HK-2 (cell line): ENCODE measurements around the gene GJA8.
A peak's percentile ranks its signal among the peaks of the same experiment; 100 is the strongest.
"Not testable (repeated sequence)": the region's sequence is repeated elsewhere in the genome, so short reads cannot be mapped to it uniquely, and the experiment has no call there.

Experiments
- DNase-seq: peaks from one replicate; pipeline ENCODE4 v3.0.0-alpha.2; 2018; ENCODE audit not compliant: unreplicated experiment

The GJA8 gene

DNA sequence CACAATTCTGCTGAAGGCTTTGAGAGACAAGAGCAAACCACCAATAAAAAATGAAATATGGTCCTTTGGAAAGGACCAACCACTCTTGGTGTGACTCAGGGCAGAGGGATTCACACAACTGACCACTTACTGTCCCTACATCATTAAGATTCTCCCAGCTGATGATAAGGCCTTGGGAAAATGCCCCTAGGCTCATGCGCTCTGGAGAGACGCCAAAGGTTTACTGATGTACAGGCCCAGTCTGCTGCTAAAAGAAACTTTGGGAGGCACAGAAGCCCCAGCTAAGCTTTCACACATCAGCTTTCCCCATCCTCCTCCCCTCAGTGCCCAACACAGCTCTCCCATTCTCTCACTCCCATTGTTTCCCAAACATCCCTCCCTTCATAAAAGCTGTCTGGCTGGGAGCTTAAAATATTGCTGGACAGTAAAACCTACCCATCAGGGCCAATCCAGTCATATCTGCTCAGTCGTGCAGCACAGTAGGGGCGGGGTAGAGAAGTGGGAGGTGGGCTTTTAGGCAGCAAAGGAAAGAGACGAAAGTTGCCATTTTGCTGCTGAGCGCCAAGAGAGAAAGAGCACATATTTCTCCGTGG lies at the start of gene GJA8:
TSS of gene GJA8 (plus strand) at position 543 of the 593 bp plus-strand sequence. CDS start 5,161 bp downstream, outside the sequence.
- DNase-seq = no peak

DNA sequence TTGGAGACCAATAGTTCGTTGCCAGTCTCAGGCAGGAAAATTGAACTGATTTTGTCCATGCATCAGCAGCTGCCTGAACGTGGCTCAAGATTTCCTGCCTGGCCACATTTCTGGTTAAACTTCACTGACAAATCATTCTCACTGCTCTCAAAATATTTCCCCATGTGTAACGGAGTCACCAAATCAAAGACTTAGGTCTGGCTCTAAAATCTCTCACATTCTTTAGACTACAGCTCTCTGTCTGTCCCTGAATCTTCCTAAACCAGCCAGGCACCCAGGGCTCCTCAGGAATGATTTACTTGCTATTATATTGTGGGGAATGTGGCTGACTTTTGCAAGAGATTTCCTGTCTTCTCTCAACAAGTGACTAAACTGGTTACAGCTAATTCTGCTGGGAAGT lies 49.2 kb upstream of the GJA8 start:
- peak; percentile 8 for DNase-seq

DNA sequence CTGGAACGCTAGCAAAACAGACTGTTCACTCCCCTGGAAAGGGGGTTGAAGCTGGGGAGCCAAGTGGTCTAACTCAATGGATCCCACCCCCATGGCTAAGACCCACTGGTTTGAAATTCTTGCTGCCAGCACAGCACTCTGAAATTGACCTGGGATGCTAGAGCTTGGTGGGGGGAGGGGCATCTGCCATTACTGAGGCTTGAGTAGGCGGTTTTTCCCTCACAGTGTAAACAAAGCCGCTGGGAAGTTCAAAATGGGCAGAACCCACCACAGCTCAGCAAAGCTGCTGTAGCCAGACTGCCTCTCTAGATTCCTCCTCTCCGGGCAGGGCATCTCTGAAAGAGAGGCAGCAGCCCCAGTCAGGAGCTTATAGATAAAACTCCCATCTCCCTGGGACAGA lies 47.6 kb upstream of the GJA8 start:
- not testable (repeated sequence) for DNase-seq

DNA sequence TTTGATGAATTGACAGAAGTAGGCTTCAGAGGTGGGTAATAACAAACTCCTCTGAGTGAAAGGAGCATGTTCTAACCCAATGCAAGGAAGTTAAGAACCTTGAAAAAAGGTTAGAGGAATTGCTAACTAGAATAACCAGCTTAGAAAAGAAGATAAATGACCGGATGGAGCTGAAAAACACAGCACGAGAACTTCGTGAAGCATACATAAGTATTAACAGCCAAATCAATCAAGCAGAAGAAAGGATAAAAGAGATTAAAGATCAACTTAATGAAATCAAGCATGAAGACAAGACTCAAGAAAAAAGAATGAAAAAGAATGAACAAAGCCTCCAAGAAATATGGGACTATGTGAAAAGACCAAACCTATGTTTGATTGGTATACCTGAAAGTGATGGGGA lies 46.6 kb upstream of the GJA8 start:
- DNase-seq = not testable (repeated sequence)

DNA sequence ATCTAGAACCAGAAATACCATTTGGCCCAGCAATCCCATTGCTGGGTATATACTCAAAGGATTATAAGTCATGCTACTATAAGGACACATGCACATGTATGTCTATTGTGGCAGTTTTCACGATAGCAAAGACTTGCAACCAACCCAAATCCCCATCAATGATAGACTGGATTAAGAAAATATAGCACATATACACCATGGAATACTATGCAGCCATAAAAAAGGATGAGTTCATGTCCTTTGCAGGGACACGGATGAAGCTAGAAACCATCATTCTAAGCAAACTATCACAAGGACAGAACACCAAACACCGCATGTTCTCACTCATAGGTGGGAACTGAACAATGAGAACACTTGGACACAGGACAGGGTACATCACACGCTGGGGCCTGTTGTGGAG lies 35.4 kb upstream of the GJA8 start:
- DNase-seq = not testable (repeated sequence)

DNA sequence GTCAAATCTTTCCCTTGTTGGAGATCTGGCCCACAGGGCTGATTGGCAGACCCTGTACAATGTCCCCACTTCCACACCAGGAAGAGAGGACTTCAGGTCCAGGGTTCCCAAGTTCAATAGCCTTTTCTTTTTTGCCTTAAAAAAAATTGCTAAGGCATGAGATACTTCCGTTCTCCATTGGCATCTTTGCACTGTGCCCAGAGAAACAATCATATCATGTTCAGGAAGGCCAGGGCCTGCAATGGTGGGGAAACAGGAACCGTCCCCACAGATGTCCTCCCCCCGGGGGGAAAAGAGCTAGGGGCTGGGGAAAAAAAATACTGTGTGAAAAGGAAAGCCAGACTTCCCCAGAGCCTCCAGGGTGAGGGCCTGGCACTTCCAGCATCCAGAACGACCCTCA lies 24.6 kb upstream of the GJA8 start:
- no peak for DNase-seq

DNA sequence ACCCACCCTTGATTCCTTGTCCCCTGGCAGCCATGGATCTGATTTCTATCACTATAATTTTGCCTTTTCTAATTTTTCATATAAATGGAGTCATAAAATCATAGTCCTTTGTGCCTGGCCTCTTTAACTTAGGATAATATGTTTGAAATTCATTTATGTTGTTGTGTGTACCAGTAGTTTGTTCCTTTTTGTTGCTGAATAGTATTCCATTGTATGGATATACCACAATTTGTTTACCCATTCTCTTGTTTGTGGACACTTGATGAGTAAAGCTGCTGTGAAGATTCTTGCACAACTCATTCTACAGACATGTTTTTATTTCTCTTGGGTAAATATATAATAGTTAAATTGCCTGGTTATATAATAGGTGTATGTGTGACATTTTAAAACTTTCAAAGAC lies 22.7 kb upstream of the GJA8 start:
- no peak for DNase-seq

DNA sequence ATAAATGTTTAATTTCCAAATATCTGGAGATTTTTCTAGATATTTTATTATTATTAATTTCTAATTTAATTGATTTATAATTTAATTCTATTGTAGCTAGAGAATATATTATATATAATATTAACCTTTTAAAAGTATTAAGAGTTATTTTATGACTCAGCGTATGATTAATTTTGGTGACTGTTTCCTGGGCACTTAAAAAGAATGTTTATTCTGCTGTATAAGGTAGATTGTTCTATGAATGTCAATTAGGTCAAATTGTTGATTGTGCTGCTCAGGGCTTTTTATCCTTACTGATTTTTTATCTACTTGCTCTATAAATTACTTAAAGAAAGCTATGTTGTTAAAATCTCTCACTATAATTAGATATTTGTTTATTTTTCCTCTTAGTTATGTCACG lies 20.1 kb upstream of the GJA8 start:
- DNase-seq = no peak

DNA sequence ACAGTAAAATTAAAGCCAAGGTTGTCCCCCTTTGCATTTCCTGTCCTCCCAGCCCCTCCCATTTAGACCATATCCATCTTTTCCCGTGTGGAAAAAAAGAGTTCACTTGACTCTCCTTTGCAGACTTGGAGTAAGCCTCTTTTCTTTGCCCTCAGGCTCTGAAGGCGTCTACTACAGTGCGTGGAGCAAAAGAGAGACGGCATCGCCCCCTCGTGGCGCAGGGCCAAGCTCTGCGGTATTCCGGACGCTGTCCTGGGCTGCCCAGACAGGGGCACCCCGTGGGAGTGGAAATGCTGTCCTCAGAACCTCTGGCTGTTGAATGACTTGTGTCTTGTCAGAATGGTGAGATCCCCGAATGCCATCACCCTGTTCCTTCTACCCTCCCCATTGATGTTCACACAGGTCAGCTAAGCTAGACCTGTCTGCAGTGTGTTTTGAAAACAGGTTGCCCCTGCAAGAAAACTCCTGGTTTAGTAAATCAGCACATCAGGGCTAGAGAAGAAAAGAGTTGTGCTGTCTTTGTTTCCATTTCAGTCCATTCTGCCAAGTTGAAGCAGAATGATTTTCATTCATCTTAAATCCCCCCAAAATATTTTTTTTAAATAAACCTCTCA lies 12.3 kb upstream of the GJA8 start:
- DNase-seq = peak; percentile 69

DNA sequence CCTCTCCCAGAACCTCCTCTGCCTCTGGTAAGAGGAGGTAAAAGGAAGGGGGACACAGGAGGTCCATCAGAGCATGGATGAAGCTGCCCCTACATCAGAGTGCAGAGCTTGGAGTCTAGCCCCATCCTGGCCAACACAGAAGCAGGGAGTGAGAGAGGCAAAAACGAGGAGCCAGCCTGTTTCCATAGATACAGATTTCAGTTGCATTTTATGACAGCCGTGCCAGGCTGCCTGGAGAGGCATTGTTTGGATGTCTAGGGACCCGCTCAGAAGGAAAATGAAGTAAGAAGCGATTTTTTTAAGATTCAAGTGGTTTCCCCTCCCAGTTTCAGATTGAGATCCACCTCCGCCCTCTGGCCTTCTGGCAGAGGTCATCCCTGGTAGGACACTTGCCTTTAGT lies 11.5 kb upstream of the GJA8 start:
- no peak for DNase-seq

DNA sequence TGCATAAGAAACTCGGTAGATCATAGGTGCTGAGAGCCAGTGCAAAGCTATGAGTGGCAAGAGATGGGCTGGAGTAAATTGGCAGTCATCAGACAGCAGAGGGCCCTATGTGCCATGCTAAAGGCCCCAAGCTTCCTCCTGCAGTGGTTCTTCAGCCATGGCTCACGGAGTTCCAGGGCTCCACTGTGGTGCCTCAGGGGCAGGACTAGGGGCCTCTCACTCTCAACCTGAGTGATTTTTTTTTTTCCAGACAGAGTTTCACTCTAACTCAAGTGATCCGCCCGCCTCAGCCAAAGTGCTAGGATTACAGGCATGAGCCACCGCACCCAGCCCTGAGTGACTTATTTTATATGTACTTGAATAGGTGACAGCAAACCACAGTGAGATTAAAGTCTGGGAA lies 10.4 kb upstream of the GJA8 start:
- peak; percentile 12 for DNase-seq

DNA sequence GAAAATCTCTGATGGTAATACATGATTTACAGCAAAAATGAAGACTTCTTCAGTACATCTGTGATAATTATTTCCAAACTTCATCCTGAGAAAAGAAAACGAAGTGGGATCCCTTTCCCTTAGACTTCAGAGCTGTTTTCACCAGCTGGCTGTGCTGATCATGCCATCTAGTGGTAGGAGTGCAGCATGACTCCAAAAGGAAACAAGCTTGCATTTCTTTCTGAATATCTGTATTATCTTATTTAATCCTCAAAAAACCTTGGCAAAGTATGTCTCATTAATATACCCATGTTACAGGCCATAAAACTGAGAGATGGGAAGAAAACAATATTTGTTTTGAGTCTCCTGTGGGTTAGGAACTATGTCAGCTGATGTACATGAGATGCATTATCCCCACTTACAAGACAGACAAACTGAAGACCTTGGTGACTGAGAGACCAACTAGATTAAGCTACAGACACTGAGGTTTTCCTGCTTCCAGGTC lies 9.8 kb upstream of the GJA8 start:
- no peak for DNase-seq

DNA sequence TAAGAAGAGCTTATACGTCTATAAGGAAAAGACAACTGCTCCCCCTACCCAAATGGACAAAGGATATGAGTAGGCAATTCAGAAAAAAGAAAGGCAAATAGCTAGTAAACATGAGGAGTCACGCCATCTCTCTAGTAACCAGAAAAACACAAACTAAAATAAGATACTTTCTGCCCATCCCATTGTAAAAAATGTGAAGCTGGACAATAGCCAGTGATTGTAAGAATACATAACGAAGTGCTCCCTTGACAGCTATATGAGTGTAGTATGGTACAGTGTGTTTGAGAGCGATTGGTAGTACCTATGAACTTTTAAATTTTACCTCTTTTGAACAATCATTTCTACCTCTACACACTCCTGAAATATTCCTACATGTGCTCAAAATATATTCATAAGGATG lies 7.5 kb upstream of the GJA8 start:
- DNase-seq = no peak

DNA sequence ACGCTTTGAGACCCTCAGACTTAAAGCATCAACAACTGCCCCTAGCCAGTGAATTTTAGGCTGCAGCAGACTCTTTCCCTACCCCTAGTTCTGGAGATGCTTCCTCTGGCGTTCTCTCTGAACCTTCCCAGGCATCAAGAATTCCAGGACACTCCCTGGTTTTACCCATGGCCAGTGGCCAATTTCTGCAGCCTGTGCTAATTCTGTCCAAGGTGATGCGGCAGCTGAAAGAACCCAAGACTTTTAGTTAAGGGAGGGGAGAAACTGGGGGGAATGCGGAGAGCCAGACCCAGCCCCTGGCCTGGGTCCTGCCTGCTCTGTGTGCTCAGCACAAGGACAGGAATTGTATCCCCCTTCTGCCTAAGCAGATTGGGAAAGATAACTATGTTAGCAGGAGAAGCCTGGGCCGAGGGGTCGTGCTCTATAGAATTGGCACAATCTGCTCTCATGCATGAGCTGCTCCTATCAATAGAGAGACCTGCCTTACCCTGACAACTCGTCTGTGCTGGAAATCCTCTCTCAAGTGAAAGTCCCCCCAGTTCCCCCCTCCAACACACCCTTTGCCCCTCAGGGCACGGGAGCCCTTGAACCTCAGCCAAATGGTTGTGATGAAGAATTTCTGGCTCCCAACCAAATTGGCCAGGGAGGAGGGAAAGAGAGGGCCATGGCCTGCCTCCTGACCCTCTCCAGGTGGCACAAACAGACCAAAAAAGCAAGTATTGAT lies 5.4 kb upstream of the GJA8 start:
- DNase-seq = no peak

DNA sequence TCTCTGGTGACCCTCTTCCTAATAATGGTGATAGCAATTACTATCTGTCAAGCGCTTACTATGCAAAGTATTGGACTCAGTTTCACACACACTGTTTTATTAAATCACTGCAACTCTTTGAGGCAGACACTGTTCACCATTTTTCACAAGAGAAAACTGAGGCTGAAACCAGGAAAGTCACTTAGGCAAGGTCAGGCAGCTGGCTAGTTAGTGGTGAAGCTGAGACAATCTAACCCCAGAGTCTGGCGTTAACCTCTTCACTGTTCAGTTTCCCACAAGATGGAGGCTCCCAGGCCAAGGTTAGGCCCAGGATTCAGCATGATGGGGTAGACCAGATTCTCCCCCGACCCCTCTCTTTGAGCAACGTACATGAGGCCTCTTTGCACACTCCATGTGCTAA lies 4.8 kb upstream of the GJA8 start:
- DNase-seq = no peak

DNA sequence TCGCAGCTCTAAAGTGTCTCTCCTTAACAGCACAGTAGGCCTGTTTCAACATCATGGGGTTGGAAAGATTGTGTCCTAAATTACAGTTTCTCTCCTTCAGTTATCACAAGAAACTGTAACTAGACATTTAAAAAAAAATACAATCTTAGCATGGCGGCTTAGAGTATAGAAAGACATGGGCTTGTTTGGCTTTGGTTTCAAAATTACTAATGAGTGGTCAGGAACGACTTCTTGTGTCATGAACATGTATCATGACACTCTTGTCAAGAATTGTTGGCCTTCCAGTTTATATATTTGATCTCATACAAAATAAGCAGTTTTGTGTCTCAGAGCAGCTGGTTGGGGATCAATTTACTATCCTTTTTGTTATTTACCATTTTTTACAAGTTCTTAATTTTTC lies 2.1 kb downstream of the GJA8 start:
- no peak for DNase-seq

DNA sequence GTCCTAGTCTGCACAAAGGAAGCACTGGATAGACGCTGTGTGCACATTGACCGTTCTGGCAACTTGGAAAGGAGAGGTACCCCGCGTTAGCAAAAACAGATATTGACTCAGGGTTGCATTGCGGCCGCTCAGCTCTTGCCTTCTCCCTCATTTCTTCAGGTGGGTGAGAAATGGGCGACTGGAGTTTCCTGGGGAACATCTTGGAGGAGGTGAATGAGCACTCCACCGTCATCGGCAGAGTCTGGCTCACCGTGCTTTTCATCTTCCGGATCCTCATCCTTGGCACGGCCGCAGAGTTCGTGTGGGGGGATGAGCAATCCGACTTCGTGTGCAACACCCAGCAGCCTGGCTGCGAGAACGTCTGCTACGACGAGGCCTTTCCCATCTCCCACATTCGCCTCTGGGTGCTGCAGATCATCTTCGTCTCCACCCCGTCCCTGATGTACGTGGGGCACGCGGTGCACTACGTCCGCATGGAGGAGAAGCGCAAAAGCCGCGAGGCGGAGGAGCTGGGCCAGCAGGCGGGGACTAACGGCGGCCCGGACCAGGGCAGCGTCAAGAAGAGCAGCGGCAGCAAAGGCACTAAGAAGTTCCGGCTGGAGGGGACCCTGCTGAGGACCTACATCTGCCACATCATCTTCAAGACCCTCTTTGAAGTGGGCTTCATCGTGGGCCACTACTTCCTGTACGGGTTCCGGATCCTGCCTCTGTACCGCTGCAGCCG lies 5.4 kb downstream of the GJA8 start:
- DNase-seq = no peak

DNA sequence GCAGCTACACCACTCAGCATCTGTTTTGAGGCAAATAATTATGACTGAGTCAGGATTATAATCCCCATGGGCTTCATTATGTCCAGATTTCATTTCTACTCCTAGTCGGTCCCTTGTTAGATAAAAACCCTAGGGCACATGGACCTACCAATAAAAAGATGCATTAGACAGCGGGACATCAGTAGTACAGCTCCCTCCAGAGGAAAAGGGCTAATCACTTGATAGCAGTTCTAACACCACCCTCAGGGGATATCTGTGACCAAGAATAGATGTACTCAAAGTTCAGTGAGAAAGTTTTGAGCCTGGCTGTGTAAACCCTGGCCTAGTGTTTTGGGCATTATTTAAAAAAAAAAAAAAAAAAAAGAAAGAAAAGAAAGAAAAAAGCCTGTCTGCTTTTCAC lies 10.0 kb downstream of the GJA8 start:
- no peak for DNase-seq

DNA sequence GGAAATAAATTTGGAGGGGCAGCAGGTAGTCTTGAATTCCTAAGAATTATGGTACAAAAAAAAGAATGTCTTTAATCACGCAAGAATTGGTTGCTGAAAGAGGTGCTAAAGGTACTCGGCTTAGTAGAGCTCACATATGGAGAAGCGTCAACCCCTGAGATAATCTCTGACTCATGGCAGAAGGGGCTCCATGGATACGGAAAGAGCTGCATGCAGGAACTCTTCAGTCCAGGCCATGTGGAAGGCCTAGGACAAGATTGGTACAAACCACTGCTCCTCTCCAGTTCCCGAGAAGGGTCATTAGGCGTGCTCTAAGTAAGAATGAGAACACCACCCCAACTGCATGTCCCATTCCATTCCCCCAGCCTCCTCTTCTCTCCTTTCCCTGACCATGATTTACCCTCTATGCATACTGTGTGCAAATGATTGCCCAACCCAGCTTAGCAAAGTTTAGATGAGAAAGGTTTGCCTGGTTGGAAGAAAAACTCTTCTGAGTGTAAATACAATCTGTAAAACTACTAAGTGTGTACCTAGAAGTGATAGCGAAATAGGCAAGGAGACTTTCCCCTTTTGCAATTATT lies 10.9 kb downstream of the GJA8 start:
- DNase-seq = no peak

DNA sequence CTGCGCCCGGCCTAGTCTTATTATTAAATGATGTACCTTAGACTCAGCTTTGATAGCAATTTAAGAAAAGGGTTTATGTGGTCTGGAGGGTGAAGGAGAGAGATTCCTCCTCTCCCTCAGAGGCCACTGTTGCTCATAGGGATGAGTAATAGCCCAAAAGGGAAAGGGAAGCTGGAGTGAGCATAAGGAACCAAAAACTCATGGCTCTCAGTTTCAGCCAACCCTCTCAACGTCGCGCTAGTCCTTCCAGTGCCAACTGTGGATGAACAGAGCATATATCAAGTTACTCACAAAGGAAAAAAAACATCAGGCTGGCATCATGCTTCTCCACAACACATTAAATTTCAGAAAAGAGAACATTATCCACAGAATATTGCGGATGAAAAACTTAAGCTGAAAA lies 17.3 kb downstream of the GJA8 start:
- no peak for DNase-seq

DNA sequence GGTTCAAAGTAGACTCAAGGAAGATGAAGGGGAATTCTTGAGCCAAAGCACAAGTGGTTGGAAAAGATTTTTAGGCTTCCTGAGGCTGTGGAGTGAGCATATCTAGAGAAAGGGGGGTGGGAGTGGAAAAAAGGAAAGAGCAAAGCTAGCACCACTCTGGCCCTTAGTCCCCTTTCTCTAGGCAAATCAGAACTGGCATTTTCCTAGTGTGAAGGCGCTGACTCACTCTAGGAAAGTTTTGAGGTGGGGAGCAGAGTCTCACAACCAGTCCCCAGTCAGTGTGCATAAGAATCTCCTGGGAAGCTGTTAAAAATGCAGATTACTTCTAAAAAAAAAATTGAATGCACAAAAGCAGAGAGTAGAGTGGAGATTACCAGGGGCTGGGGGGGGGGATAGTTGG lies 22.2 kb downstream of the GJA8 start:
- no peak for DNase-seq

DNA sequence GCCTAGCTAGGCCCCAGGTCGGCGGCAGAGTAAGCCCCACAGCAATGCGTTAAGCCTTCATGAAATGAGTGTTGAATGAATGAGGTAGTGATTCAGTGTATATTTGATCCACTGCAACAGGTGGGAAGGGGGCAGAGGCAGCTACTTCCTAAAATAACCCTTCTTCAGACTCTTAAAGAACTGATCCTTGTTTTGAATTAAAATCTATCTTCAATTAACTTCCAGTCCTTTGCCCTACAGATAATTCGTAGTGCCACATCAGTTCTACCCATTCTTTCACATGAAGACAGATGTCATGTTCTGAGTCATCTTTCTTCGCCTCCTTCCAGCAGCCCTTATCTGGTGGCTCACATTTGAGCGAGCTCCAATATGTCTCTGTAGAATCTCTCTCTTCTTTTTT lies 24.6 kb downstream of the GJA8 start:
- not testable (repeated sequence) for DNase-seq
